HepG2 (cell line): ENCODE measurements around the gene CHKB. TPM values are rescaled to one million over a fixed set of nuclear protein-coding genes. Genes with fewer than 3 reads are reported as not detected.
A peak's percentile ranks its signal among the peaks of the same experiment; 100 is the strongest.

Experiments
- KDM1A ChIP-seq: IDR thresholded peaks from 2 replicates; pipeline ENCODE4 v1.6.1; 2016; ENCODE audit warnings: missing compliant biosample characterization
- KDM5B ChIP-seq: sonication (generic); formaldehyde crosslinking; IDR thresholded peaks from 2 replicates; pipeline ENCODE4 v1.4.0; 2020; ENCODE audit warnings: missing genetic modification reagents, mild to moderate bottlenecking, borderline replicate concordance
- MAX ChIP-seq: IDR thresholded peaks from 2 replicates; pipeline ENCODE4 v1.6.1; 2012; ENCODE audit warnings: inconsistent platforms
- STAG1 ChIP-seq: sonication (generic); formaldehyde crosslinking; IDR thresholded peaks from 2 replicates; pipeline ENCODE4 v1.4.0; 2020; ENCODE audit warnings: missing genetic modification reagents
- TGIF2 ChIP-seq: IDR thresholded peaks from 2 replicates; pipeline ENCODE4 v1.6.1; 2016; ENCODE audit warnings: control low read depth, missing compliant biosample characterization
- TOPORS ChIP-seq: sonication (generic); formaldehyde crosslinking; IDR thresholded peaks from 2 replicates; pipeline ENCODE4 v1.8.0; 2023; ENCODE audit warnings: mild to moderate bottlenecking, missing genetic modification reagents
- U2AF1 ChIP-seq: fragments of 200-400 bp; formaldehyde crosslinking; optimal IDR thresholded peaks from 2 replicates; pipeline ENCODE3; 2017; ENCODE audit warnings: mild to moderate bottlenecking, low read depth, low read length
- ZBTB26 ChIP-seq: IDR thresholded peaks from 2 replicates; pipeline ENCODE4 v1.6.1; 2016; ENCODE audit warnings: missing compliant biosample characterization, missing genetic modification reagents, borderline replicate concordance
- ZBTB40 ChIP-seq, 2 experiments: fragments of 450-650 bp in 1 of 2; sonication (generic) in 1 of 2; formaldehyde crosslinking in 1 of 2; IDR thresholded peaks; 2 replicates each; pipeline versions ENCODE4 v1.6.1 to v1.8.0; 2016 to 2022; ENCODE audit warnings: antibody characterized with exemption in 1 of 2, mild to moderate bottlenecking in 1 of 2, missing genetic modification reagents in 1 of 2
- ZNF577 ChIP-seq: sonication (generic); formaldehyde crosslinking; IDR thresholded peaks from 2 replicates; pipeline ENCODE4 v1.4.0; 2020; ENCODE audit warnings: mild to moderate bottlenecking, low read depth, missing genetic modification reagents, borderline replicate concordance
- ZNF773 ChIP-seq: sonication (generic); formaldehyde crosslinking; IDR thresholded peaks from 2 replicates; pipeline ENCODE4 v1.4.0; 2020; ENCODE audit warnings: missing genetic modification reagents, borderline replicate concordance
- ZZZ3 ChIP-seq: sonication (generic); formaldehyde crosslinking; IDR thresholded peaks from 2 replicates; pipeline ENCODE4 v1.4.0; 2020; ENCODE audit warnings: missing genetic modification reagents, mild to moderate bottlenecking, borderline replicate concordance
- polyA plus RNA-seq, 8 experiments: library from polyadenylated mRNA; depleted of rRNA in 3 of 8; stranded (reverse) in 7 of 8; unstranded in 1 of 8; fragments of >200 nt; fragmentation: Illumina TruSeq in 4 of 8; extraction: Trizol in 4 of 8; gene quantifications; 2 replicates each; pipeline versions ENCODE4 v1.2.1 to v1.2.3, GENCODE V29; 2011 to 2016; ENCODE audit warnings: low read depth in 4 of 8, missing spikeins in 1 of 8, mixed read lengths in 1 of 8; ENCODE audit not compliant: insufficient read depth in 1 of 8
- total RNA-seq, 5 experiments: library from RNA; depleted of rRNA; stranded (reverse); fragments of >200 nt; fragmentation: Illumina TruSeq; extraction: Trizol; gene quantifications; 2 replicates each; pipeline ENCODE4 v1.2.3, GENCODE V29; 2016; ENCODE audit warnings: low read depth in 1 of 5
- TF ChIP-seq, protein P1 (sequence below): sonication (generic); formaldehyde crosslinking; IDR thresholded peaks from 2 replicates; pipeline ENCODE4 v1.9.0; 2021; ENCODE audit warnings: missing genetic modification reagents, borderline replicate concordance
- TF ChIP-seq, protein P2 (sequence below), 2 experiments: sonication (generic) in 1 of 2; formaldehyde crosslinking in 1 of 2; IDR thresholded peaks; 2 replicates each; pipeline versions ENCODE4 v1.5.1 to v1.6.1; 2011 to 2020; ENCODE audit warnings: borderline replicate concordance in 1 of 2, low read depth in 1 of 2, low read length in 1 of 2, mild to moderate bottlenecking in 1 of 2, missing genetic modification reagents in 1 of 2, moderate library complexity in 1 of 2

Gene CHKB
- total and polyA plus RNA-seq, 2 of the 13 experiments (the other 11 are each of a cell fraction or from before 2014, with no cell fraction given), result 24.5 to 42.7 TPM

GRCh38 chr22:50622723-50623327 lies 40.2 kb upstream of the CHKB start (continued):
- TF ChIP-seq, protein P1, sequence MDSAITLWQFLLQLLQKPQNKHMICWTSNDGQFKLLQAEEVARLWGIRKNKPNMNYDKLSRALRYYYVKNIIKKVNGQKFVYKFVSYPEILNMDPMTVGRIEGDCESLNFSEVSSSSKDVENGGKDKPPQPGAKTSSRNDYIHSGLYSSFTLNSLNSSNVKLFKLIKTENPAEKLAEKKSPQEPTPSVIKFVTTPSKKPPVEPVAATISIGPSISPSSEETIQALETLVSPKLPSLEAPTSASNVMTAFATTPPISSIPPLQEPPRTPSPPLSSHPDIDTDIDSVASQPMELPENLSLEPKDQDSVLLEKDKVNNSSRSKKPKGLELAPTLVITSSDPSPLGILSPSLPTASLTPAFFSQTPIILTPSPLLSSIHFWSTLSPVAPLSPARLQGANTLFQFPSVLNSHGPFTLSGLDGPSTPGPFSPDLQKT (CRISPR knock-in tag), result no peak
- TF ChIP-seq ZBTB40 (IDR thresholded peaks at IDR 0.05) (no peak), ZBTB40 (CRISPR knock-in tag; IDR thresholded peaks at IDR 0.05) (no peak), ZBTB26 (CRISPR knock-in tag) (no peak), U2AF1 (no peak), ZNF577 (CRISPR knock-in tag) (no peak), ZZZ3 (CRISPR knock-in tag) (no peak), MAX (peak; percentile 90), ZNF773 (CRISPR knock-in tag) (no peak), TOPORS (CRISPR knock-in tag) (no peak), STAG1 (CRISPR knock-in tag) (peak; percentile 32), KDM5B (no peak; the same call in 1 of the 2 replicates), TGIF2 (CRISPR knock-in tag) (peak; percentile 60; the same call in 1 of the 2 replicates), KDM1A (CRISPR knock-in tag) (no peak)
- TF ChIP-seq, protein P2, sequence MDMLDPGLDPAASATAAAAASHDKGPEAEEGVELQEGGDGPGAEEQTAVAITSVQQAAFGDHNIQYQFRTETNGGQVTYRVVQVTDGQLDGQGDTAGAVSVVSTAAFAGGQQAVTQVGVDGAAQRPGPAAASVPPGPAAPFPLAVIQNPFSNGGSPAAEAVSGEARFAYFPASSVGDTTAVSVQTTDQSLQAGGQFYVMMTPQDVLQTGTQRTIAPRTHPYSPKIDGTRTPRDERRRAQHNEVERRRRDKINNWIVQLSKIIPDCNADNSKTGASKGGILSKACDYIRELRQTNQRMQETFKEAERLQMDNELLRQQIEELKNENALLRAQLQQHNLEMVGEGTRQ (IDR thresholded peaks at IDR 0.05; ENCODE audit: low read depth, low read length), result peak; percentile 55; the same call in 1 of the 2 replicates
- TF ChIP-seq, protein P2 (CRISPR knock-in tag; IDR thresholded peaks at IDR 0.05; ENCODE audit: borderline replicate concordance), result peak; percentile 62; the same call in 1 of the 2 replicates
